Gastroesophageal sphincter (tissue), 3 donors: ENCODE data around the gene SACM1L.

ENCODE experiments used
- EP300 ChIP-seq: sonication (generic); formaldehyde crosslinking; IDR thresholded peaks from one replicate; pipeline ENCODE4 v1.6.1; 2017; ENCODE audit warnings: antibody characterized with exemption, mild to moderate bottlenecking
- POLR2A ChIP-seq, 2 donors: fragments of 450-650 bp; IDR thresholded peaks; one replicate each; pipeline ENCODE4 v1.6.1; 2017; ENCODE audit warnings: antibody characterized with exemption in 2 of 2, mild to moderate bottlenecking in 2 of 2, moderate library complexity in 1 of 2
- TF ChIP-seq, protein P1 (sequence below), 4 experiments: fragments of 200-600 bp in 2 of 4; fragments of 450-650 bp in 2 of 4; sonication (generic) in 1 of 4; IDR thresholded peaks; one replicate each; pipeline ENCODE4 v1.5.1; 2017 to 2019; ENCODE audit warnings: antibody characterized with exemption in 4 of 4, mild to moderate bottlenecking in 2 of 4, moderate library complexity in 2 of 4

GRCh38 chr3:45794177-45794560 lies 105.0 kb downstream of the SACM1L start:
- TF ChIP-seq, protein P1, sequence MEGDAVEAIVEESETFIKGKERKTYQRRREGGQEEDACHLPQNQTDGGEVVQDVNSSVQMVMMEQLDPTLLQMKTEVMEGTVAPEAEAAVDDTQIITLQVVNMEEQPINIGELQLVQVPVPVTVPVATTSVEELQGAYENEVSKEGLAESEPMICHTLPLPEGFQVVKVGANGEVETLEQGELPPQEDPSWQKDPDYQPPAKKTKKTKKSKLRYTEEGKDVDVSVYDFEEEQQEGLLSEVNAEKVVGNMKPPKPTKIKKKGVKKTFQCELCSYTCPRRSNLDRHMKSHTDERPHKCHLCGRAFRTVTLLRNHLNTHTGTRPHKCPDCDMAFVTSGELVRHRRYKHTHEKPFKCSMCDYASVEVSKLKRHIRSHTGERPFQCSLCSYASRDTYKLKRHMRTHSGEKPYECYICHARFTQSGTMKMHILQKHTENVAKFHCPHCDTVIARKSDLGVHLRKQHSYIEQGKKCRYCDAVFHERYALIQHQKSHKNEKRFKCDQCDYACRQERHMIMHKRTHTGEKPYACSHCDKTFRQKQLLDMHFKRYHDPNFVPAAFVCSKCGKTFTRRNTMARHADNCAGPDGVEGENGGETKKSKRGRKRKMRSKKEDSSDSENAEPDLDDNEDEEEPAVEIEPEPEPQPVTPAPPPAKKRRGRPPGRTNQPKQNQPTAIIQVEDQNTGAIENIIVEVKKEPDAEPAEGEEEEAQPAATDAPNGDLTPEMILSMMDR (IDR thresholded peaks at IDR 0.05), result no peak
- TF ChIP-seq POLR2A (IDR thresholded peaks at IDR 0.05) (no peak), EP300 (no peak)
